Right lobe of liver (tissue), 4 donors: ENCODE results near the gene HOXD10.

Source experiments
- CTCF ChIP-seq, 4 donors: fragments of 200-600 bp in 3 of 4; fragments of 450-650 bp in 1 of 4; IDR thresholded peaks; one replicate each; pipeline versions ENCODE4 v1.5.1 to v1.8.0; 2016 to 2022; ENCODE audit warnings: antibody characterized with exemption in 4 of 4, mild to moderate bottlenecking in 2 of 4
- POLR2A ChIP-seq: fragments of 450-650 bp; IDR thresholded peaks from one replicate; pipeline ENCODE4 v1.6.1; 2017; ENCODE audit warnings: antibody characterized with exemption, mild to moderate bottlenecking
- donor health status: DM: no; HTN: no; CAD: no.
- donor health status: DM: no; HTN: no; CAD: no.
- donor health status: DM: no; HTN: yes; CAD: no.

GRCh38 chr2:176150584-176151441 lies 34.2 kb downstream of the HOXD10 start:
- no peak for TF ChIP-seq CTCF (IDR thresholded peaks at IDR 0.05)
- no peak for TF ChIP-seq POLR2A
